Measurements from ENCODE around the gene HAUS3.
A peak's percentile ranks its signal among the peaks of the same experiment; 100 is the strongest.

HAUS3 gene

GRCh38 chr4:2241410-2242353, at the start of gene HAUS3, which contains the start of gene POLN:
TSS of gene HAUS3 (minus strand) at chr4:2242121. CDS start at chr4:2240946, 1,175 bp downstream.
TSS of gene POLN (minus strand) at chr4:2242121. CDS start at chr4:2229231, 12,890 bp downstream.
- peak; percentile 98 for DNase-seq (ENCODE audit: low read depth)

- peak; percentile 10 for DNase-seq (ENCODE audit: low read depth)
Measured at GRCh38 chr4:2290974-2291704, 49.2 kb upstream of the HAUS3 start.

- DNase-seq (ENCODE audit: low read depth), result no peak
Measured at GRCh38 chr4:2290488-2290887, 48.6 kb upstream of the HAUS3 start.

GRCh38 chr4:2289955-2290333, 48.0 kb upstream of the HAUS3 start:
- DNase-seq (ENCODE audit: low read depth), result no peak

- no peak for DNase-seq (ENCODE audit: low read depth)
Measured at GRCh38 chr4:2289311-2289954, 47.5 kb upstream of the HAUS3 start.

- no peak for DNase-seq (ENCODE audit: low read depth)
Measured at GRCh38 chr4:2288051-2288541, 46.2 kb upstream of the HAUS3 start.

GRCh38 chr4:2287594-2287915, 45.6 kb upstream of the HAUS3 start:
- DNase-seq (ENCODE audit: low read depth), result no peak

- no peak for DNase-seq (ENCODE audit: low read depth)
Measured at GRCh38 chr4:2286904-2287593, 45.1 kb upstream of the HAUS3 start.

GRCh38 chr4:2285613-2286381, 43.9 kb upstream of the HAUS3 start:
- no peak for DNase-seq (ENCODE audit: low read depth)

GRCh38 chr4:2284934-2285612, 43.2 kb upstream of the HAUS3 start:
- DNase-seq (ENCODE audit: low read depth), result no peak

GRCh38 chr4:2284161-2284933, 42.4 kb upstream of the HAUS3 start:
- DNase-seq (ENCODE audit: low read depth), result no peak

- DNase-seq (ENCODE audit: low read depth), result no peak
Measured at GRCh38 chr4:2283199-2283711, 41.3 kb upstream of the HAUS3 start.

- DNase-seq (ENCODE audit: low read depth), result peak; percentile 33
Measured at GRCh38 chr4:2281575-2282343, 39.8 kb upstream of the HAUS3 start.

GRCh38 chr4:2280531-2281300, 38.8 kb upstream of the HAUS3 start:
- no peak for DNase-seq (ENCODE audit: low read depth)

- no peak for DNase-seq (ENCODE audit: low read depth)
Measured at GRCh38 chr4:2277956-2278355, 36.0 kb upstream of the HAUS3 start.

- DNase-seq (ENCODE audit: low read depth), result no peak
Measured at GRCh38 chr4:2276581-2277325, 34.8 kb upstream of the HAUS3 start.
